Measurements from ENCODE around the gene ZNF132.

Gene ZNF132

GRCh38 chr19:58479736-58480480 lies 40.0 kb upstream of the ZNF132 start:
- DNase-seq = no peak
- Mint-ChIP-seq H3K36me3 (ENCODE audit: low read depth) (peaks cover 21% of the 10 kb centered on the region), H3K27me3 (ENCODE audit: low read depth, poor library complexity) (no peaks in the 10 kb centered on the region), H3K4me1 (peaks cover 17% of the 10 kb centered on the region), H3K4me3 (no peak overlapping the region), H3K9me3 (no peaks in the 10 kb centered on the region), H3K27ac (no peak overlapping the region)
- TF ChIP-seq CTCF (IDR thresholded peaks at IDR 0.05) = no peak

- TF ChIP-seq CTCF (IDR thresholded peaks at IDR 0.05) = no peak
- H3K27me3 Mint-ChIP-seq (ENCODE audit: low read depth, poor library complexity) = no peaks in the 10 kb centered on the region
- DNase-seq = no peak
- H3K36me3 Mint-ChIP-seq (ENCODE audit: low read depth) = peaks cover 21% of the 10 kb centered on the region
- no peak overlapping the region for H3K27ac Mint-ChIP-seq
- H3K4me1 Mint-ChIP-seq = peaks cover 23% of the 10 kb centered on the region
- H3K4me3 Mint-ChIP-seq = no peak overlapping the region
- H3K9me3 Mint-ChIP-seq = no peaks in the 10 kb centered on the region
Observed at GRCh38 chr19:58479303-58479702, 39.4 kb upstream of the ZNF132 start.

GRCh38 chr19:58477871-58478270 lies 37.9 kb upstream of the ZNF132 start:
- Mint-ChIP-seq H3K4me3 (no peak overlapping the region), H3K27ac (no peak overlapping the region), H3K4me1 (peaks cover 28% of the 10 kb centered on the region), H3K27me3 (ENCODE audit: low read depth, poor library complexity) (no peaks in the 10 kb centered on the region), H3K9me3 (no peaks in the 10 kb centered on the region), H3K36me3 (ENCODE audit: low read depth) (peaks cover 13% of the 10 kb centered on the region)
- no peak for DNase-seq
- TF ChIP-seq CTCF (IDR thresholded peaks at IDR 0.05) = no peak

- Mint-ChIP-seq H3K9me3 (no peaks in the 10 kb centered on the region), H3K36me3 (ENCODE audit: low read depth) (peaks cover 11% of the 10 kb centered on the region), H3K27me3 (ENCODE audit: low read depth, poor library complexity) (no peaks in the 10 kb centered on the region), H3K4me3 (peak overlapping the region; percentile 90), H3K4me1 (peaks cover 28% of the 10 kb centered on the region), H3K27ac (peak overlapping the region; percentile 99)
- TF ChIP-seq CTCF (IDR thresholded peaks at IDR 0.05) = no peak
- no peak for DNase-seq
Observed at GRCh38 chr19:58477130-58477529, 37.2 kb upstream of the ZNF132 start.

- Mint-ChIP-seq H3K4me1 (peaks cover 28% of the 10 kb centered on the region), H3K4me3 (peak overlapping the region; percentile 90), H3K9me3 (no peaks in the 10 kb centered on the region), H3K27ac (peak overlapping the region; percentile 99), H3K27me3 (ENCODE audit: low read depth, poor library complexity) (no peaks in the 10 kb centered on the region), H3K36me3 (ENCODE audit: low read depth) (peaks cover 8% of the 10 kb centered on the region)
- no peak for DNase-seq
- no peak for TF ChIP-seq CTCF (IDR thresholded peaks at IDR 0.05)
Observed at GRCh38 chr19:58476498-58477015, 36.6 kb upstream of the ZNF132 start.
